Esophagus (tissue), 2 donors: Measurements from ENCODE around the gene ZNF697. TPM values are rescaled to one million over a fixed set of nuclear protein-coding genes. Genes with fewer than 3 reads are reported as not detected.

ENCODE experiments used
- H3K27ac ChIP-seq, 2 donors: one replicate each; pipeline ENCODE4 v1.5.1; 2013; ENCODE audit warnings: low read depth in 2 of 2, mild to moderate bottlenecking in 2 of 2, inconsistent platforms in 1 of 2, low read length in 1 of 2, moderate library complexity in 1 of 2
- H3K27me3 ChIP-seq, 2 donors: one replicate each; pipeline ENCODE4 v1.6.1; 2013; ENCODE audit warnings: low read length in 2 of 2, control low read depth in 1 of 2, mild to moderate bottlenecking in 1 of 2; ENCODE audit not compliant: insufficient read depth in 2 of 2, control insufficient read depth in 1 of 2
- H3K36me3 ChIP-seq, 2 donors: one replicate each; pipeline ENCODE4 v1.6.1; 2013; ENCODE audit warnings: low read length in 1 of 2; ENCODE audit not compliant: control insufficient read depth in 2 of 2, insufficient read depth in 2 of 2
- H3K4me1 ChIP-seq, 2 donors: one replicate each; pipeline ENCODE4 v1.6.1; 2013; ENCODE audit warnings: low read length in 1 of 2; ENCODE audit not compliant: control insufficient read depth in 2 of 2, insufficient read depth in 2 of 2
- H3K4me3 ChIP-seq, 2 donors: one replicate each; pipeline ENCODE4 v1.5.1; 2013; ENCODE audit warnings: low read length in 2 of 2, mild to moderate bottlenecking in 2 of 2, low read depth in 1 of 2, moderate library complexity in 1 of 2
- H3K9me3 ChIP-seq, 2 donors: one replicate each; pipeline ENCODE4 v1.6.1; 2013; ENCODE audit warnings: mild to moderate bottlenecking in 2 of 2, low read depth in 1 of 2, low read length in 1 of 2, moderate library complexity in 1 of 2; ENCODE audit not compliant: control insufficient read depth in 2 of 2, insufficient read depth in 1 of 2
- WGBS, 2 donors: extraction: QIAGEN DNeasy Blood & Tissue Kit; methylation state at CpG; one replicate each; pipeline ENCODE4 v1.1.7; 2013; 5-methylcytosine and 5-hydroxymethylcytosine counted together
- polyA plus RNA-seq, 2 donors: library from polyadenylated mRNA; stranded (reverse); fragments of 200-250 nt; gene quantifications; one replicate each; pipeline ENCODE4 v1.2.3, GENCODE V29; 2013
- donor health status: healthy with polysubstance abuse.
- donor health status: Bipolar disorder and iron deficiency.

ZNF697 gene
- polyA plus RNA-seq, 2 donors, result 0.26 to 0.40 TPM

DNA sequence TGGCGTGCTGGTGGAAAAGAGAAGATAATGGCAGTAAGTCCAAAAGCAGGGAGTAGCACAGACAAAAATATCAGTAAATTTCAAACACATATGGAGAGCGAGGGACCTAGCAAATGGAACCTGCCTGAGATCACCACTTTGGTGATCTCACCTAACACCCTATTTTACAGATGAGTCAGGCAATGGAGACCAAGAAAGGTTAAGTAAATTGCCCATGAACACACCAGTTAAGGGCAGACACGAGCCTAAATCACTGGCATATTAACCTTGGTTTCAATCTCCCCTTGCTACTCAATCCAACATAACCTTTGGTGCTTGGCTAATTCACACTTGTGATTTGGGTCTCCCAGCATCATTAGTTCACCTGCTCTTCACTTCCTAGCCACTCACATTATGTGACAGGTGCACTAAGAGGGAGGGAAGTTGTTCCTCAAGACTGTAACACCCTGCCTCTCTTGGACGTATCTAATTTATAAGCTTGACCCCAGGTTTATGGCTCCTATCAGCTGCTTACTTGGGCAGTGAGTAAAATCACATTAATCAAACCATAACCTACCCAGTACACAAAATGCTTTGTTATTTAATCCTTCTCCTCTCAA, 11.5 kb downstream of the ZNF697 start:
- Histone ChIP-seq H3K27me3 (no peaks in the 10 kb centered on the region), H3K36me3 (no peaks in the 10 kb centered on the region), H3K4me1 (no peaks in the 10 kb centered on the region), H3K9me3 (no peaks in the 10 kb centered on the region), H3K27ac (no peak overlapping the region), H3K4me3 (no peak overlapping the region)
- WGBS, 2 donors, result 82 to 89% methylated on average over 4 of the region's 4 CpGs

DNA sequence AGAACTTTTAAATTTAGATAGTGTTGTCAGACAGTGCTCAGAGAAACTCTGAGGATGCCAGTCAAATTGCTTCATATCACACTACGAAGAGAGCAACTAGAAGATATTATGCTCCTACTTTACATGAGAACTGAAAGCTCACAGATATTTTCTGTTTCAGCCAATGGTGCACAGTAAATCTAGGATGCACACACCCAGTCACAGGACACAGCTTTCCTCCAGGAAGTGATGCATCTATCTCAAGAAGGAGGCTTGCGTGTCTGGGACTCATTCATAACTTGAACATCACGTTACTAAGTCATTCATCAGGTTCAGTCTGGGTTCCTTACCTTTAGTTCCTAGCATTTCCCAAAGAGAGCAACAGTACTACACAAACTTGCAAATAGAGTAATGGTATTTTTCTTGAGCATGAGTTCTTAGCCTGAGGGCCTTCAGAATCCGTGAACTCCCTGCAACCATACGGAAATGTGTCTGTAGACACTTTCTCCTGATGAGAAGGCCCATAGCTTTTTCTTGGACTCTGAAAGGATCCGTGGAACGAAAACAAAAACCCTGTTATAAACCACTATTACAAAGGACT, 12.2 kb downstream of the ZNF697 start:
- H3K36me3 ChIP-seq, result no peaks in the 10 kb centered on the region
- 81 to 82% methylated on average over 7 of the region's 7 CpGs for WGBS, 2 donors
- H3K27ac ChIP-seq, result no peak overlapping the region
- no peak overlapping the region for H3K4me3 ChIP-seq
- no peaks in the 10 kb centered on the region for H3K9me3 ChIP-seq
- no peaks in the 10 kb centered on the region for H3K27me3 ChIP-seq
- H3K4me1 ChIP-seq, result peaks cover 0 to 2% of the 10 kb centered on the region in 2 donors

GRCh38 chr1:119634016-119634415, 14.1 kb downstream of the ZNF697 start:
- no peak overlapping the region for H3K4me3 ChIP-seq
- no peaks in the 10 kb centered on the region for H3K27me3 ChIP-seq
- WGBS, 2 donors, result 57% methylated on average over 3 of the region's 3 CpGs
- no peak overlapping the region for H3K27ac ChIP-seq
- H3K36me3 ChIP-seq, result no peaks in the 10 kb centered on the region
- H3K4me1 ChIP-seq, result peaks cover 0 to 2% of the 10 kb centered on the region in 2 donors
- H3K9me3 ChIP-seq, result no peaks in the 10 kb centered on the region

DNA sequence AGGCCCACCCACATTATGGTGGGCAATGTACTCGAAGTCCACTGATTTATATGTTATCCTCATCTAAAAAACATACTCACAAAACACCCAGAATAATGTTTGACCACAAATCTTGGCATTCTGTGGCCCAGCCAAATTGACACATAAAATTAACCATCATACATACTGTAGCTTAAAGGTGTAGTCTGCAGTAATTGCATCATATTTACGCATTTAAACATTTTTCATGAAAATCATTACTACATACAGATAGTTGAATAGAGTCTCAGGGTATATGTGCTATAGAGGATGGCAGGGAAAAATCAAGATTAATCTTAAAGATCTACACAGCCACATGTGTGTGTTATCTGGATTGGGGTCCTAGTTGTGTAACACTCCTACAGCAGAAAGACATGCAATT, 14.5 kb downstream of the ZNF697 start:
- Histone ChIP-seq H3K27me3 (no peaks in the 10 kb centered on the region), H3K4me3 (no peak overlapping the region), H3K36me3 (no peaks in the 10 kb centered on the region), H3K27ac (no peak overlapping the region), H3K9me3 (no peaks in the 10 kb centered on the region), H3K4me1 (peaks cover 0 to 2% of the 10 kb centered on the region in 2 donors)
- 87 to 93% methylated on average over 2 of the region's 2 CpGs for WGBS, 2 donors

GRCh38 chr1:119632841-119633240, 15.2 kb downstream of the ZNF697 start:
- Histone ChIP-seq H3K9me3 (no peaks in the 10 kb centered on the region), H3K27me3 (no peaks in the 10 kb centered on the region), H3K4me1 (peaks cover 0 to 2% of the 10 kb centered on the region in 2 donors), H3K27ac (no peak overlapping the region), H3K4me3 (no peak overlapping the region), H3K36me3 (no peaks in the 10 kb centered on the region)
- 63 to 78% methylated on average over 4 of the region's 4 CpGs for WGBS, 2 donors

- Histone ChIP-seq H3K9me3 (no peaks in the 10 kb centered on the region), H3K36me3 (no peaks in the 10 kb centered on the region), H3K27me3 (no peaks in the 10 kb centered on the region), H3K27ac (peak overlapping the region in 1 of 2 donors; percentile 19), H3K4me3 (no peak overlapping the region), H3K4me1 (peaks cover under 1 to 2% of the 10 kb centered on the region in 2 donors)
- WGBS, 2 donors, result 64 to 74% methylated on average over 5 of the region's 5 CpGs
Observed at GRCh38 chr1:119632103-119632490, 16.0 kb downstream of the ZNF697 start.

- no peaks in the 10 kb centered on the region for H3K27me3 ChIP-seq
- peak overlapping the region; percentile 13 to 51 for H3K27ac ChIP-seq
- H3K9me3 ChIP-seq, result no peaks in the 10 kb centered on the region
- peak overlapping the region; percentile 9 to 12 for H3K4me3 ChIP-seq
- WGBS, 2 donors, result 9 to 11% methylated on average over 30 to 37 of the region's 37 CpGs
- no peaks in the 10 kb centered on the region for H3K36me3 ChIP-seq
- H3K4me1 ChIP-seq, result peaks cover 2% of the 10 kb centered on the region in 2 donors
Observed at GRCh38 chr1:119631433-119632102, 16.5 kb downstream of the ZNF697 start.

DNA sequence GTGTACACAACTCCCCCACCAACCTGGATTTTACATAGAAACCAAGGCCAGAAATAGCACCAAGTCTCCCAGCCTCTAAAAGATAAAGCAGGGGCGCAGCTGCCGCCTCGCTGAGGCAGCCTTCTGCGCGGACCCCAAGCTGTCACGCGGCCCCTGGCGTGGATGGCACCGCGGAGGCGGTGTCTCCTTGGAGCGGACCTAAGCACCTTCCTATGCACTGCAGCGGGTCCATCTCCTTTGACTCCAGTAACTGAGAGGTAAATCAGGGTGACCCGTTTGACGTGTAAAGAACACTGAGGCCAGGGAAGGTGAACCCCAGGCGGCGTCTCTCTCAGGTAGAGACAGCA, 17.0 kb downstream of the ZNF697 start:
- H3K4me1 ChIP-seq, result peaks cover 2% of the 10 kb centered on the region in 2 donors
- H3K27ac ChIP-seq, result peak overlapping the region in 1 of 2 donors; percentile 48

DNA sequence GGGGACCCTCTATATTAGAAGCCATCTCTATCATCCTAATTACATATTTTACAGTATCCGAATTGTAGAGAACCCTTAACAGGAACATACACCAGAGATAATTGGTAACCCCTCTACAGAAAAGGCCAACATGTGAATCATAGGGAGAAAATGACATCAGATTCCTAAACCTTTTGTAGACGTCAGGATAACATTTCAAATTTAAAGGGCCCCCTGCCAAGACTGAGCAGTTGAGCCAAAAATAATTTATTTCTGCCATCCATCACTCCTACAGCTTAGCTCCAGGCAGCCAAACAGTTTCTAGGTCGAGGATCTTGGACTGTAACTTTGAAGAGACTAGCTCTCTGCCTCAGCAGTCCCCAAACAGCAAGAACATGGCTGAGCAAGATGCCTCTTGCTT, 21.2 kb downstream of the ZNF697 start:
- Histone ChIP-seq H3K27ac (no peak overlapping the region), H3K36me3 (peaks cover 0 to 12% of the 10 kb centered on the region in 2 donors), H3K4me1 (peaks cover 2% of the 10 kb centered on the region in 2 donors), H3K4me3 (no peak overlapping the region), H3K9me3 (no peaks in the 10 kb centered on the region), H3K27me3 (no peaks in the 10 kb centered on the region)
- 25 to 40% methylated on average over 3 of the region's 3 CpGs for WGBS, 2 donors

More for the DNA sequence above, 17.0 kb downstream of the ZNF697 start:
- H3K27me3 ChIP-seq, result no peaks in the 10 kb centered on the region
- H3K4me3 ChIP-seq, result peak overlapping the region in 1 of 2 donors; percentile 9
- H3K9me3 ChIP-seq, result no peaks in the 10 kb centered on the region
- H3K36me3 ChIP-seq, result no peaks in the 10 kb centered on the region
- WGBS, 2 donors, result 46 to 65% methylated on average over 17 of the region's 17 CpGs
